ENCODE data around the gene LRWD1.
"Not testable (repeated sequence)": the region's sequence is repeated elsewhere in the genome, so short reads cannot be mapped to it uniquely, and the experiment has no call there.

LRWD1 gene

GRCh38 chr7:102454468-102454867 is 10.3 kb upstream of the LRWD1 start:
- H3K27me3 Mint-ChIP-seq = no peaks in the 10 kb centered on the region
- no peaks in the 10 kb centered on the region for H3K9me3 Mint-ChIP-seq
- DNase-seq = no peak
- ATAC-seq = no peak
- no peak overlapping the region for H3K27ac Mint-ChIP-seq
- H3K4me1 Mint-ChIP-seq = peaks cover 7% of the 10 kb centered on the region
- no peak overlapping the region for H3K4me3 Mint-ChIP-seq

GRCh38 chr7:102454932-102455331 is 9.9 kb upstream of the LRWD1 start:
- H3K27me3 Mint-ChIP-seq, H3K9me3 Mint-ChIP-seq, ATAC-seq, DNase-seq, H3K27ac Mint-ChIP-seq, H3K4me3 Mint-ChIP-seq, H3K4me1 Mint-ChIP-seq: not testable (repeated sequence)

- Mint-ChIP-seq H3K27ac (no peak overlapping the region), H3K4me1 (peaks cover 4% of the 10 kb centered on the region)
Observed at GRCh38 chr7:102455596-102455995, 9.2 kb upstream of the LRWD1 start.

GRCh38 chr7:102456327-102456726 is 8.5 kb upstream of the LRWD1 start:
- H3K27ac Mint-ChIP-seq = no peak overlapping the region

More at GRCh38 chr7:102455596-102455995, 9.2 kb upstream of the LRWD1 start:
- DNase-seq (no peak), ATAC-seq (no peak)
- Mint-ChIP-seq H3K4me3 (no peak overlapping the region), H3K9me3 (no peaks in the 10 kb centered on the region), H3K27me3 (no peaks in the 10 kb centered on the region)

GRCh38 chr7:102457352-102457924 is 7.3 kb upstream of the LRWD1 start:
- no peaks in the 10 kb centered on the region for H3K9me3 Mint-ChIP-seq
- H3K27me3 Mint-ChIP-seq = no peaks in the 10 kb centered on the region
- DNase-seq (no peak), ATAC-seq (peak; percentile 26)
- H3K4me3 Mint-ChIP-seq = no peak overlapping the region
- peaks cover 16% of the 10 kb centered on the region for H3K4me1 Mint-ChIP-seq
- H3K27ac Mint-ChIP-seq = no peak overlapping the region

More at GRCh38 chr7:102456327-102456726, 8.5 kb upstream of the LRWD1 start:
- Mint-ChIP-seq H3K9me3 (no peaks in the 10 kb centered on the region), H3K4me3 (no peak overlapping the region), H3K4me1 (peaks cover 8% of the 10 kb centered on the region), H3K27me3 (no peaks in the 10 kb centered on the region)
- no peak for ATAC-seq
- no peak for DNase-seq

GRCh38 chr7:102459221-102459844 is 5.5 kb upstream of the LRWD1 start:
- Mint-ChIP-seq H3K4me3 (no peak overlapping the region), H3K4me1 (peaks cover 31% of the 10 kb centered on the region)

GRCh38 chr7:102460467-102460866 is 4.3 kb upstream of the LRWD1 start:
- Mint-ChIP-seq H3K4me3 (no peak overlapping the region), H3K27ac (peak overlapping the region in 1 of 2 donors; percentile 62), H3K4me1 (peaks cover 38% of the 10 kb centered on the region), H3K27me3 (no peaks in the 10 kb centered on the region), H3K9me3 (no peaks in the 10 kb centered on the region)
- ATAC-seq = no peak
- no peak for DNase-seq

More at GRCh38 chr7:102459221-102459844, 5.5 kb upstream of the LRWD1 start:
- peak; percentile 15 for ATAC-seq
- Mint-ChIP-seq H3K27me3 (no peaks in the 10 kb centered on the region), H3K9me3 (no peaks in the 10 kb centered on the region), H3K27ac (no peak overlapping the region)
- no peak for DNase-seq

- DNase-seq (no peak), ATAC-seq (no peak)
- H3K9me3 Mint-ChIP-seq = no peaks in the 10 kb centered on the region
- peaks cover 59% of the 10 kb centered on the region for H3K4me1 Mint-ChIP-seq
- H3K27me3 Mint-ChIP-seq = no peaks in the 10 kb centered on the region
- peak overlapping the region; percentile 90 to 93 for H3K27ac Mint-ChIP-seq
- peak overlapping the region; percentile 95 to 96 for H3K4me3 Mint-ChIP-seq
Observed at GRCh38 chr7:102463841-102464576, 775 bp upstream of the LRWD1 start.

GRCh38 chr7:102466097-102466496 is 1.3 kb downstream of the LRWD1 start:
- no peak for ATAC-seq
- H3K4me1 Mint-ChIP-seq = peaks cover 51% of the 10 kb centered on the region
- no peaks in the 10 kb centered on the region for H3K27me3 Mint-ChIP-seq
- H3K4me3 Mint-ChIP-seq = peak overlapping the region; percentile 95 to 96
- no peaks in the 10 kb centered on the region for H3K9me3 Mint-ChIP-seq
- H3K27ac Mint-ChIP-seq = no peak overlapping the region
- DNase-seq = no peak

- no peak for ATAC-seq
- DNase-seq = no peak
Observed at GRCh38 chr7:102467581-102468477, 3.0 kb downstream of the LRWD1 start.

GRCh38 chr7:102468478-102469350 is 3.9 kb downstream of the LRWD1 start:
- Mint-ChIP-seq H3K27ac (peak overlapping the region in 1 of 2 donors; percentile 95), H3K27me3 (no peaks in the 10 kb centered on the region), H3K4me3 (no peak overlapping the region), H3K4me1 (peaks cover 34% of the 10 kb centered on the region), H3K9me3 (no peaks in the 10 kb centered on the region)
- no peak for DNase-seq
- ATAC-seq = no peak

More at GRCh38 chr7:102467581-102468477, 3.0 kb downstream of the LRWD1 start:
- H3K4me1 Mint-ChIP-seq = peaks cover 39% of the 10 kb centered on the region
- no peaks in the 10 kb centered on the region for H3K27me3 Mint-ChIP-seq
- no peaks in the 10 kb centered on the region for H3K9me3 Mint-ChIP-seq
- peak overlapping the region in 1 of 2 donors; percentile 50 for H3K27ac Mint-ChIP-seq
- H3K4me3 Mint-ChIP-seq = peak overlapping the region in 1 of 2 donors; percentile 24

GRCh38 chr7:102469351-102469971 is 4.7 kb downstream of the LRWD1 start:
- H3K9me3 Mint-ChIP-seq = no peaks in the 10 kb centered on the region
- H3K27ac Mint-ChIP-seq = peak overlapping the region in 1 of 2 donors; percentile 95
- ATAC-seq = no peak
- no peak overlapping the region for H3K4me3 Mint-ChIP-seq
- no peak for DNase-seq
- H3K4me1 Mint-ChIP-seq = peaks cover 26% of the 10 kb centered on the region
- no peaks in the 10 kb centered on the region for H3K27me3 Mint-ChIP-seq

GRCh38 chr7:102469972-102470825 is 5.4 kb downstream of the LRWD1 start:
- ATAC-seq (no peak), DNase-seq (no peak)
- no peaks in the 10 kb centered on the region for H3K9me3 Mint-ChIP-seq
- no peaks in the 10 kb centered on the region for H3K27me3 Mint-ChIP-seq
- H3K4me3 Mint-ChIP-seq = no peak overlapping the region
- peak overlapping the region in 1 of 2 donors; percentile 74 for H3K27ac Mint-ChIP-seq
- peaks cover 24% of the 10 kb centered on the region for H3K4me1 Mint-ChIP-seq
